ENCODE measurements around the gene WDR19. TPM values are rescaled to one million over a fixed set of nuclear protein-coding genes. Genes with fewer than 3 reads are reported as not detected.

WDR19 gene
- total and polyA plus RNA-seq, 2 donors (not counting 3 experiments of a cell fraction or from before 2014, with no cell fraction given) = 27.1 to 28.2 TPM

DNA sequence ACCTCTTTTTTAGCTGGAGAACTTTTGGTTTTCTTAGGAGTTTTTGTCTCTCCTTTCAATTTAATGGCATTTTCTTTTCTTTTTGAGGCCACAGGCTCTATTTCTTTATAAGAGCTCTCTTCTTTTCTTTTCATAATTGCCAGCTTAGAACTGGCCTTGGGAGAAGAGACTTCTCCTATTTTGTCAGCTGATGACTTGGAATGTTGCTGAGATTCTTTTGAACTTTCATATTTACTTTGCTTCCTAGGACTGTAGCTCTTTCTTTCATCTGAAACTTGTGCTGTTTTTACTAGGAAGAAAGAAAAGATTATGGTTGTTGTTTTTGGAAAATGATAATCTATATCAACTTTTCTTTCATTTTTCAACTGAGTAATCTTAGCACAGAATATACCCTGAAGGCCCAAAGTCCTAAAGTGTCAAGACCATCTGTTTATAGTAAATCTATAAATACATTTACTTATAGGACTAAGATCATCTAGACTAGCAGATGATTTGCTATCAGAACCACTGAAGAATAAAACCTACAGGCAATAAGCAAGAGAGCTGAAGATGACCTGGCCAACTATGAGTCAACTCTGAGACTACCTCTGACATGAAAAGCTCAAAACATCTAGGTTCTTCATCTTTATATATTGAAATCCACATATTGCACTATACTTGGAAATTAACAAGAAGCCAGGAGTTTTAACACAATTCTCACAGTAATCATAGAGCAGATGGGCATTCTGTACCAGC, 138.2 kb downstream of the WDR19 start:
- peaks cover 5% of the 10 kb centered on the region for H3K4me1 ChIP-seq (ENCODE audit: control insufficient read depth, extremely low read depth, insufficient read depth, low read length)
- no peak overlapping the region for H2AFZ ChIP-seq (ENCODE audit: low read depth, low read length)
- no peak overlapping the region for H3K4me2 ChIP-seq (ENCODE audit: insufficient read depth, low read length)
- BruUV-seq (replicated peaks) = no TSS peak
- intact Hi-C loops (cut with micrococcal nuclease) (no loop called here), dilution Hi-C loops (cut with MboI; ENCODE audit: extremely low pct_ligation_motif_present, low sequenced_read_pairs) (no loop called here)
- no peak overlapping the region for H3K27ac ChIP-seq (ENCODE audit: insufficient read depth, low read depth, low read length)
- H3K4me3 ChIP-seq (replicated peaks in 1 of 3; ENCODE audit: insufficient read depth in 1 of 3, low read depth in 1 of 3, low read length in 3 of 3) = no peak overlapping the region
- no peaks in the 10 kb centered on the region for H3K9me3 ChIP-seq (replicated peaks; ENCODE audit: control insufficient read depth, insufficient read depth, low read length)
- H3K79me2 ChIP-seq (ENCODE audit: control insufficient read depth, insufficient read depth, low read length) = no peaks in the 10 kb centered on the region
- peaks cover 0 to 10% of the 10 kb centered on the region in 2 experiments for H3K36me3 ChIP-seq (ENCODE audit: control insufficient read depth in 2 of 2, extremely low read depth in 1 of 2, insufficient read depth in 2 of 2, low read length in 2 of 2)
- ChIA-PET POLR2A (no interaction called here), CTCF (interaction anchor here (0.8 to 4.5 kb wide), 3 partner anchors 8 to 149 kb away, joined by 3 to 20 read pairs (median 3); no protein-coding TSS in a partner anchor)
- FAIRE-seq (no peak), DNase-seq (ENCODE audit: low read depth, low spot score) (peak; percentile 47)
- no peak overlapping the region for H3K9ac ChIP-seq (replicated peaks; ENCODE audit: extremely low read depth, insufficient read depth, low read length)
- no peaks in the 10 kb centered on the region for H3K27me3 ChIP-seq (ENCODE audit: control insufficient read depth in 2 of 2, insufficient read depth in 2 of 2, low read length in 2 of 2)
- TF ChIP-seq EZH2 (IDR thresholded peaks at IDR 0.05; ENCODE audit: borderline replicate concordance, low read depth, low read length, severe bottlenecking) (no peak), GATA2 (IDR thresholded peaks at IDR 0.05; ENCODE audit: insufficient read depth, insufficient read length, low read depth, low read length) (no peak), FOS (IDR thresholded peaks at IDR 0.05; ENCODE audit: borderline replicate concordance, insufficient read depth, low read length) (no peak), MAX (IDR thresholded peaks at IDR 0.05; ENCODE audit: insufficient read depth, insufficient read length) (no peak), JUN (IDR thresholded peaks at IDR 0.05; ENCODE audit: borderline replicate concordance, insufficient read depth, insufficient read length, low read depth) (no peak), POLR2AphosphoS5 (IDR thresholded peaks at IDR 0.05; ENCODE audit: insufficient read depth, low read depth, low read length) (no peak), MYC (IDR thresholded peaks at IDR 0.05; ENCODE audit: low read depth, low read length) (no peak), POLR2A (IDR thresholded peaks at IDR 0.05; ENCODE audit: low read depth, low read length) (no peak)
- TF ChIP-seq, protein P1, sequence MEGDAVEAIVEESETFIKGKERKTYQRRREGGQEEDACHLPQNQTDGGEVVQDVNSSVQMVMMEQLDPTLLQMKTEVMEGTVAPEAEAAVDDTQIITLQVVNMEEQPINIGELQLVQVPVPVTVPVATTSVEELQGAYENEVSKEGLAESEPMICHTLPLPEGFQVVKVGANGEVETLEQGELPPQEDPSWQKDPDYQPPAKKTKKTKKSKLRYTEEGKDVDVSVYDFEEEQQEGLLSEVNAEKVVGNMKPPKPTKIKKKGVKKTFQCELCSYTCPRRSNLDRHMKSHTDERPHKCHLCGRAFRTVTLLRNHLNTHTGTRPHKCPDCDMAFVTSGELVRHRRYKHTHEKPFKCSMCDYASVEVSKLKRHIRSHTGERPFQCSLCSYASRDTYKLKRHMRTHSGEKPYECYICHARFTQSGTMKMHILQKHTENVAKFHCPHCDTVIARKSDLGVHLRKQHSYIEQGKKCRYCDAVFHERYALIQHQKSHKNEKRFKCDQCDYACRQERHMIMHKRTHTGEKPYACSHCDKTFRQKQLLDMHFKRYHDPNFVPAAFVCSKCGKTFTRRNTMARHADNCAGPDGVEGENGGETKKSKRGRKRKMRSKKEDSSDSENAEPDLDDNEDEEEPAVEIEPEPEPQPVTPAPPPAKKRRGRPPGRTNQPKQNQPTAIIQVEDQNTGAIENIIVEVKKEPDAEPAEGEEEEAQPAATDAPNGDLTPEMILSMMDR (IDR thresholded peaks at IDR 0.05; ENCODE audit: extremely low read depth in 1 of 2, insufficient read depth in 1 of 2, low read depth in 1 of 2, low read length in 2 of 2) = no peak
- no peaks in the 10 kb centered on the region for H3K9me1 ChIP-seq (replicated peaks; ENCODE audit: control insufficient read depth, extremely low read depth, insufficient read depth, low read length)
- no peaks in the 10 kb centered on the region for H4K20me1 ChIP-seq (replicated peaks; ENCODE audit: control insufficient read depth, extremely low read depth, insufficient read depth, low read length)

Measured in endothelial cell of umbilical vein (primary cell).